ENCODE data around the gene APLP2. TPM values are rescaled to one million over a fixed set of nuclear protein-coding genes. Genes with fewer than 3 reads are reported as not detected.

APLP2 gene
- total and polyA plus RNA-seq, 4 donors: 235 to 532 (median 524) TPM

DNA sequence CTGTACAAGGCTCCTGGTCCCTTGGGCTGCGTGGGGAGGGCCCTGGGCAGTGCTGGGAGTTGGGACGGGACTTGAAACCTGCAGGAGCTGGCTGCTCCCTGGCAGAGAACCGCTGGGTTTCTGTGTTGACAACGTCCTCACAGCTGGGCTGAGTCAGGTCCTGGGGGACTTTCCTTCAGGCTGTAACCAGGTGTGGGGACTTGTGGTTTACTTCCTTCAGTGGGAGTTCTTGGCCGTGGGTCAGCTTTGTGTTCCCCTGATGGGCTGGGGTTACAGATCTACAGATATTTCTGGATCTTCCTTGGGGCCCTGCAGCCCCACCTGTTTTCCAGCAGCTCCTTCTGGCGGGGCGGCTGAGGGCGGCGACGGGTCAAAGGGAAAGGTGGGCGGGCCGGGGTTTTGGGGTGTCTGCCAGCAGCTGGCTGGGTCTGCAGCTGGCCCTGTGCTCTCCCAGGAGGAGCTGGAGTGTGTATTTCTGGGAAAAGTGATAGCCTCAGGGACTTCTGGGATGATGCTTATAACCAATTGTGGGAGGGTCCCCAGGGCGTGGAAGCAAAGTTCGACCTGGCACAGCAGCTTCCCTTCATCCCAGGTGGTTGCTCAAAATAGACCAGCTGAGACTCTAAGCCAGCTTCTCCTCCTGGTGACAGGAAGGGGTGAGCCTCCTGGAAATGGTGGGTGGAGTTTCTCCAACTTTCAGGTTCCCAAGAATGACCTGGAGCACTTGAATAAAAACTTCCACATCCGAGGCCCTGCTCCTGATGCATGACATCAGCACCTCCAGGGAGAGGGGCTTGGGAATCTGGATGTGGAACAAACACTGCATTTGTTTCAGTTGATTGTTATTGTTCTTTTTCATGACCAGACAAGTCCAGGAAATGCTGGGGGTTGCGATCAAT lies 109.0 kb downstream of the APLP2 start:
- TF ChIP-seq, protein P1, sequence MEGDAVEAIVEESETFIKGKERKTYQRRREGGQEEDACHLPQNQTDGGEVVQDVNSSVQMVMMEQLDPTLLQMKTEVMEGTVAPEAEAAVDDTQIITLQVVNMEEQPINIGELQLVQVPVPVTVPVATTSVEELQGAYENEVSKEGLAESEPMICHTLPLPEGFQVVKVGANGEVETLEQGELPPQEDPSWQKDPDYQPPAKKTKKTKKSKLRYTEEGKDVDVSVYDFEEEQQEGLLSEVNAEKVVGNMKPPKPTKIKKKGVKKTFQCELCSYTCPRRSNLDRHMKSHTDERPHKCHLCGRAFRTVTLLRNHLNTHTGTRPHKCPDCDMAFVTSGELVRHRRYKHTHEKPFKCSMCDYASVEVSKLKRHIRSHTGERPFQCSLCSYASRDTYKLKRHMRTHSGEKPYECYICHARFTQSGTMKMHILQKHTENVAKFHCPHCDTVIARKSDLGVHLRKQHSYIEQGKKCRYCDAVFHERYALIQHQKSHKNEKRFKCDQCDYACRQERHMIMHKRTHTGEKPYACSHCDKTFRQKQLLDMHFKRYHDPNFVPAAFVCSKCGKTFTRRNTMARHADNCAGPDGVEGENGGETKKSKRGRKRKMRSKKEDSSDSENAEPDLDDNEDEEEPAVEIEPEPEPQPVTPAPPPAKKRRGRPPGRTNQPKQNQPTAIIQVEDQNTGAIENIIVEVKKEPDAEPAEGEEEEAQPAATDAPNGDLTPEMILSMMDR (IDR thresholded peaks at IDR 0.05; ENCODE audit: control extremely low read depth, extremely low read depth): no peak
- Histone ChIP-seq H3K9ac (ENCODE audit: insufficient read depth in 1 of 2, low read length in 2 of 2) (no peak overlapping the region), H3K9me3 (ENCODE audit: control insufficient read depth in 4 of 4, insufficient read depth in 3 of 4, low read length in 3 of 4) (peaks cover 0 to 3% (median 0%) of the 10 kb centered on the region in 4 donors), H3K27ac (ENCODE audit: low read depth in 1 of 2, low read length in 1 of 2) (no peak overlapping the region), H3K27me3 (ENCODE audit: control insufficient read depth in 3 of 3, insufficient read depth in 3 of 3, low read length in 2 of 3) (no peaks in the 10 kb centered on the region), H3K4me1 (ENCODE audit: control insufficient read depth in 5 of 5, insufficient read depth in 5 of 5, low read length in 5 of 5) (peaks cover 4 to 24% (median 11%) of the 10 kb centered on the region in 5 donors), H3K36me3 (ENCODE audit: control insufficient read depth in 4 of 4, insufficient read depth in 4 of 4, low read length in 4 of 4) (no peaks in the 10 kb centered on the region), H3K4me3 (no peak overlapping the region)
- 62 to 77% methylated on average over 16 of the region's 16 CpGs for WGBS, 2 donors
- DNase-seq: peak in 1 of 3 donors; percentile 12
- ATAC-seq (ENCODE audit: insufficient read depth, low FRiP score): no peak

DNA sequence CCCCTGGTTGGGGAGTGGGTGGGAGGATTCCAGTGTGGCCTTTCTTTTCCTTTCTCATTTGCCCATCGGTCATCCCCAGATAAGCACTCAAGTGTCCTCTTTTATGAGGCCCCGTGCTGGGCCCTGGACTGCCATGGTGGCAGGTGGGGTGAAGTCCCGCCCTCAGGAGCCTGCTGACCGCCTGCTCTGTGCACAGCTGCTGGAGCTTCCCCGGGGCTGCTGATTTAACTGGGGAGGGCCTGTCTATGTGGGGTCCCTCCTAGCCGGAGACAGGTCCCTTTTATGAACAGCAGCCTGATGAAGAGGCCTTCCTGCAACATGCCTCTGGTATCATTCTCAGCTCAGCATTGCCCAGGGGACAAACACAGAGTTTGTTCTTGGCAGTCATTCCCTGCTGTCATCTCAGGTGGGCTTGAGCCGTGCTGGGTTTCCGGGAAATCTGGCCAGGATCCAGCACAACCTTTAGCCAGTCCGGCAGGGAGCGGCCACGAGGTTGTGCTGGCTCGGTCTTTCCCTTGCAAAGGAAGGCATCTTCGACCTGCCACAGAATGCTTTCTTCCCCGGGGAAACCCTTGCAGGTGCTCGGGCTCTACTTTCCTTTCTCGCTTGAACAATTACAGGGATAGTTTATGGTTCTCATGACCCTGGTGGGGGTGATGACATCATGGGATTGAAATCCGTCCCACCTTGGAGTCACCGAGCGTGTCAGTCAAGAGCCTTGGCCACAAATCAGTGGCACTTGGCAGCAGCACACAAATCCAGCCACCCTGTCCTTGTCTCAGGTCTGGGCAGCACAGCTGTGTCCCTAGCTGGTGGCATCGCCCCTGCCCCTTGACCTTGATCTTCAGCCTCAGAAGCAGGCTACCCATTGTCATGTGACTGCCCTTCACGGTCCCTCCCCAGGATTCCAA lies 110.0 kb downstream of the APLP2 start:
- H3K9me3 ChIP-seq (ENCODE audit: control insufficient read depth in 4 of 4, insufficient read depth in 3 of 4, low read length in 3 of 4): peaks cover 0 to under 1% (median 0%) of the 10 kb centered on the region in 4 donors
- WGBS, 2 donors: 70 to 82% methylated on average over 21 of the region's 21 CpGs
- H3K9ac ChIP-seq (ENCODE audit: insufficient read depth in 1 of 2, low read length in 2 of 2): peak overlapping the region in 1 of 2 donors; percentile 13
- DNase-seq (no peak), ATAC-seq (ENCODE audit: insufficient read depth, low FRiP score) (no peak)
- no peak overlapping the region for H3K4me3 ChIP-seq
- H3K27ac ChIP-seq (ENCODE audit: low read depth in 1 of 2, low read length in 1 of 2): peak overlapping the region in 1 of 2 donors; percentile 28
- H3K4me1 ChIP-seq (ENCODE audit: control insufficient read depth in 5 of 5, insufficient read depth in 5 of 5, low read length in 5 of 5): peaks cover 7 to 24% (median 11%) of the 10 kb centered on the region in 5 donors
- no peaks in the 10 kb centered on the region for H3K36me3 ChIP-seq (ENCODE audit: control insufficient read depth in 4 of 4, insufficient read depth in 4 of 4, low read length in 4 of 4)
- no peaks in the 10 kb centered on the region for H3K27me3 ChIP-seq (ENCODE audit: control insufficient read depth in 3 of 3, insufficient read depth in 3 of 3, low read length in 2 of 3)
- TF ChIP-seq, protein P1 (IDR thresholded peaks at IDR 0.05; ENCODE audit: control extremely low read depth, extremely low read depth): no peak

DNA sequence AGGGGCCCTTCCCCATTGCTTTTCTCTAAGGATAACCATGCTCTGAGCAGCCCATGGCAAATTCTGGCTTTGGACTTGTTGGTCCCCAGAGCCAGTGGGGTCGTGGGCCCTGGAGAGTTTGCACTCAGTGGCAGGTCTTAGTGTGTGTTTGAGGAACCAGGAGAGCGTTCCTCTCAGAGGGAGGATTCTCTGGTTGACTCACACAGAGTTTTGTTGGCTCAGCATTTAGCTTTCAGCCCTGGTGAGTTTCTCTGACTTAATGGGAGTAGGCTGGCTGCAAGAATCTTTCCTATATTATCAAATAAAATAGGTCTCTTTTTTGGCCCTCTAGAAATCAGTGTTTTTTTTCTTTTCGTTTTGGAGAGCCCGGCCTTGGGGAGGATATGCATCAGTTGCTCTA lies 110.8 kb downstream of the APLP2 start:
- 59 to 73% methylated on average over 4 of the region's 4 CpGs for WGBS, 2 donors
- Histone ChIP-seq H3K36me3 (ENCODE audit: control insufficient read depth in 4 of 4, insufficient read depth in 4 of 4, low read length in 4 of 4) (no peaks in the 10 kb centered on the region), H3K4me1 (ENCODE audit: control insufficient read depth in 5 of 5, insufficient read depth in 5 of 5, low read length in 5 of 5) (peaks cover 7 to 24% (median 11%) of the 10 kb centered on the region in 5 donors), H3K27ac (ENCODE audit: low read depth in 1 of 2, low read length in 1 of 2) (peak overlapping the region in 1 of 2 donors; percentile 17), H3K27me3 (ENCODE audit: control insufficient read depth in 3 of 3, insufficient read depth in 3 of 3, low read length in 2 of 3) (no peaks in the 10 kb centered on the region), H3K9me3 (ENCODE audit: control insufficient read depth in 4 of 4, insufficient read depth in 3 of 4, low read length in 3 of 4) (no peaks in the 10 kb centered on the region), H3K9ac (ENCODE audit: insufficient read depth in 1 of 2, low read length in 2 of 2) (no peak overlapping the region), H3K4me3 (no peak overlapping the region)
- TF ChIP-seq, protein P1 (IDR thresholded peaks at IDR 0.05; ENCODE audit: control extremely low read depth, extremely low read depth): no peak
- ATAC-seq (ENCODE audit: insufficient read depth, low FRiP score) (peak; percentile 49), DNase-seq (no peak)
